Activated CD4-positive, alpha-beta memory T cell treated with anti-CD3 and anti-CD28 coated beads for 36 hours (primary cell): ENCODE results near the gene CALR3. TPM values are rescaled to one million over a fixed set of nuclear protein-coding genes. Genes with fewer than 3 reads are reported as not detected.
"Not testable (repeated sequence)": the region's sequence is repeated elsewhere in the genome, so short reads cannot be mapped to it uniquely, and the experiment has no call there.

Source experiments
- CTCF ChIA-PET: fragments of 350-600 bp; sonication (Branson Sonifier 250); formaldehyde crosslinking; loops from one replicate; lab custom pipeline; 2021; ENCODE audit warnings: antibody characterized with exemption, inconsistent platforms; lab: Charles Lee
- POLR2A ChIA-PET: fragments of 350-600 bp; sonication (Branson Sonifier 250); formaldehyde crosslinking; loops from one replicate; lab custom pipeline; 2021; ENCODE audit warnings: antibody characterized with exemption; lab: Charles Lee
- DNase-seq: peaks from one replicate; pipeline ENCODE4 v3.0.0-alpha.2; 2020
- H3K27ac Mint-ChIP-seq: one replicate; pipeline ENCODE4 v1.8.0; 2021; ENCODE audit warnings: mixed read lengths
- H3K27me3 Mint-ChIP-seq: one replicate; pipeline ENCODE4 v1.8.0; 2021; ENCODE audit warnings: mixed read lengths
- H3K36me3 Mint-ChIP-seq: one replicate; pipeline ENCODE4 v1.8.0; 2021; ENCODE audit warnings: mixed read lengths
- H3K4me1 Mint-ChIP-seq: one replicate; pipeline ENCODE4 v1.8.0; 2021; ENCODE audit warnings: low read depth, mixed read lengths
- H3K4me3 Mint-ChIP-seq: one replicate; pipeline ENCODE4 v1.8.0; 2021; ENCODE audit warnings: mild to moderate bottlenecking, mixed read lengths
- H3K9me3 Mint-ChIP-seq: one replicate; pipeline ENCODE4 v1.8.0; 2021; ENCODE audit warnings: mixed read lengths
- intact Hi-C: fragments of 100-400 bp; cut with micrococcal nuclease; formaldehyde crosslinking; loops from one replicate; pipeline ENCODE4 v1.15.1; 2023
- total RNA-seq, 2 experiments: library from RNA; stranded (reverse); gene quantifications; one replicate each; pipeline ENCODE4 v1.2.3, GENCODE V29; 2021

Gene CALR3, protein sequence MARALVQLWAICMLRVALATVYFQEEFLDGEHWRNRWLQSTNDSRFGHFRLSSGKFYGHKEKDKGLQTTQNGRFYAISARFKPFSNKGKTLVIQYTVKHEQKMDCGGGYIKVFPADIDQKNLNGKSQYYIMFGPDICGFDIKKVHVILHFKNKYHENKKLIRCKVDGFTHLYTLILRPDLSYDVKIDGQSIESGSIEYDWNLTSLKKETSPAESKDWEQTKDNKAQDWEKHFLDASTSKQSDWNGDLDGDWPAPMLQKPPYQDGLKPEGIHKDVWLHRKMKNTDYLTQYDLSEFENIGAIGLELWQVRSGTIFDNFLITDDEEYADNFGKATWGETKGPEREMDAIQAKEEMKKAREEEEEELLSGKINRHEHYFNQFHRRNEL
- not detected for total RNA-seq

GRCh38 chr19:16495982-16496612 is at the start of gene CALR3, which contains the start of gene C19orf44:
CALR3 (minus strand) TSS chr19:16496167; CDS start chr19:16496129, 38 bp downstream.
C19orf44 (plus strand) TSS chr19:16496394; CDS start chr19:16500793, 4,399 bp downstream.
- no peaks in the 10 kb centered on the region for H3K27me3 Mint-ChIP-seq
- ChIA-PET POLR2A (interaction anchor here (1.2 to 1.5 kb wide), 3 partner anchors 89 to 132 kb away, joined by 3 to 4 read pairs (median 3); partner anchors contain the start of gene MED26), CTCF (interaction anchor here (0.5 to 1.0 kb wide), 2 partner anchors 28 to 312 kb away, joined by 3 read pairs; no protein-coding TSS in a partner anchor)
- peak; percentile 99 for DNase-seq
- intact Hi-C loops, result loop anchor here (1.0 to 5.0 kb wide), 6 partner anchors 23 to 299 kb away; partner anchors contain the start of genes AP1M1, CHERP and MED26
- H3K4me1 Mint-ChIP-seq, result peaks cover 17% of the 10 kb centered on the region
- H3K9me3 Mint-ChIP-seq, result no peaks in the 10 kb centered on the region
- H3K4me3 Mint-ChIP-seq, result peak within 1 kb of the TSS; percentile 93
- H3K36me3 Mint-ChIP-seq, result peaks cover 1% of the 10 kb centered on the region
- peak within 1 kb of the TSS; percentile 74 for H3K27ac Mint-ChIP-seq

- POLR2A ChIA-PET, result no interaction called here
- intact Hi-C loops, result loop anchor here (5.0 kb wide), 1 partner anchor 97 kb away; no protein-coding TSS in a partner anchor
- DNase-seq, result no peak
These were observed 48.7 kb upstream of the CALR3 start for GRCh38 chr19:16544473-16545231.

DNA sequence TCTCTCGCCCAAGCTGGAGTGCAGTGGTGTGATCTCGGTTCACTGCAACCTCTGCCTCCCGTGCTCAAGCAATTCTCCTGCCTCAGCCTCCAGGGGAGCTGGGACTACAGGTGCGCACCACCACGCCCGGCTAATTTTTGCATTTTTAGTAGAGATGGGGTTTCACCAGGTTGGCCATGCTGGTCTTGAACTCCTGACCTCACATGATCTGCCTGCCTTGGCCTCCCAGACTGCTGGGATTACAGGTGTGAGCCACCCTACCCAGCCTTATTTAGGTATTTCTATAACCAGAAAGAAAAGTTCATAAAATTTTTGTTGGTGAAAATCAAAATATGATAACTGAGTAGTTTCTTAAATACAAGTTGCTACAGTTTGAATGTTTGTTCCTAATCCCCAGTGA is 47.8 kb upstream of the CALR3 start:
- DNase-seq, H3K9me3 Mint-ChIP-seq, H3K27me3 Mint-ChIP-seq: not testable (repeated sequence)
- Mint-ChIP-seq H3K36me3 (peaks cover 23% of the 10 kb centered on the region), H3K4me1 (peaks cover 48% of the 10 kb centered on the region), H3K27ac (peak overlapping the region; percentile 81), H3K4me3 (peak overlapping the region; percentile 84)
- CTCF ChIA-PET, result interaction anchor here (1.0 kb wide), 1 partner anchor 41 kb away, joined by 3 read pairs; no protein-coding TSS in a partner anchor
- intact Hi-C loops, result loop anchor here (2.0 to 5.0 kb wide), 2 partner anchors 29 to 96 kb away; partner anchors contain the start of gene SLC35E1
- POLR2A ChIA-PET, result interaction anchor here (0.7 to 1.9 kb wide), 5 partner anchors 23 to 120 kb away, joined by 3 to 8 read pairs (median 5); partner anchors contain the start of genes MED26, SMIM7 and TMEM38A

More at GRCh38 chr19:16544473-16545231, 48.7 kb upstream of the CALR3 start:
- no peaks in the 10 kb centered on the region for H3K9me3 Mint-ChIP-seq
- CTCF ChIA-PET, result interaction anchor here (1.7 kb wide), 1 partner anchor 17 kb away, joined by 5 read pairs; no protein-coding TSS in a partner anchor
- peak overlapping the region; percentile 6 for H3K4me3 Mint-ChIP-seq
- H3K27ac Mint-ChIP-seq, result peak overlapping the region; percentile 18
- peaks cover 46% of the 10 kb centered on the region for H3K4me1 Mint-ChIP-seq
- no peaks in the 10 kb centered on the region for H3K27me3 Mint-ChIP-seq
- peaks cover 18% of the 10 kb centered on the region for H3K36me3 Mint-ChIP-seq

- DNase-seq, result peak; percentile 33
- POLR2A ChIA-PET, result interaction anchor here (0.6 to 1.9 kb wide), 9 partner anchors 29 to 357 kb away, joined by 3 to 8 read pairs (median 4); partner anchors contain the start of genes MED26, SLC35E1, SMIM7 and TMEM38A
- Mint-ChIP-seq H3K4me1 (peaks cover 53% of the 10 kb centered on the region), H3K9me3 (no peaks in the 10 kb centered on the region), H3K27me3 (no peaks in the 10 kb centered on the region), H3K27ac (peak overlapping the region; percentile 81), H3K4me3 (peak overlapping the region; percentile 84), H3K36me3 (peaks cover 29% of the 10 kb centered on the region)
- intact Hi-C loops, result loop anchor here (1.0 to 5.0 kb wide), 6 partner anchors 30 to 117 kb away; partner anchors contain the start of genes C19orf44, CALR3, MED26 and SLC35E1
- CTCF ChIA-PET, result interaction anchor here (1.0 kb wide), 1 partner anchor 42 kb away, joined by 3 read pairs; no protein-coding TSS in a partner anchor
These were observed 47.0 kb upstream of the CALR3 start for GRCh38 chr19:16542910-16543472.

GRCh38 chr19:16542045-16542909 is 46.3 kb upstream of the CALR3 start, which contains the start of gene CHERP:
CHERP (minus strand) TSS chr19:16542437; CDS start chr19:16542378, 59 bp downstream.
- Mint-ChIP-seq H3K9me3 (no peaks in the 10 kb centered on the region), H3K27me3 (no peaks in the 10 kb centered on the region), H3K27ac (peak within 1 kb of the TSS; percentile 81), H3K36me3 (peaks cover 35% of the 10 kb centered on the region), H3K4me3 (peak within 1 kb of the TSS; percentile 84), H3K4me1 (peaks cover 53% of the 10 kb centered on the region)
- DNase-seq, result peak; percentile 96
- CTCF ChIA-PET, result interaction anchor here (0.9 to 1.0 kb wide), 2 partner anchors 42 to 46 kb away, joined by 3 read pairs; no protein-coding TSS in a partner anchor
- POLR2A ChIA-PET, result interaction anchor here (0.6 to 1.9 kb wide), 8 partner anchors 30 to 358 kb away, joined by 3 to 8 read pairs (median 4); partner anchors contain the start of genes MED26, SLC35E1, SMIM7 and TMEM38A
- intact Hi-C loops, result loop anchor here (1.0 to 5.0 kb wide), 6 partner anchors 31 to 118 kb away; partner anchors contain the start of genes C19orf44, CALR3, MED26 and SLC35E1

DNA sequence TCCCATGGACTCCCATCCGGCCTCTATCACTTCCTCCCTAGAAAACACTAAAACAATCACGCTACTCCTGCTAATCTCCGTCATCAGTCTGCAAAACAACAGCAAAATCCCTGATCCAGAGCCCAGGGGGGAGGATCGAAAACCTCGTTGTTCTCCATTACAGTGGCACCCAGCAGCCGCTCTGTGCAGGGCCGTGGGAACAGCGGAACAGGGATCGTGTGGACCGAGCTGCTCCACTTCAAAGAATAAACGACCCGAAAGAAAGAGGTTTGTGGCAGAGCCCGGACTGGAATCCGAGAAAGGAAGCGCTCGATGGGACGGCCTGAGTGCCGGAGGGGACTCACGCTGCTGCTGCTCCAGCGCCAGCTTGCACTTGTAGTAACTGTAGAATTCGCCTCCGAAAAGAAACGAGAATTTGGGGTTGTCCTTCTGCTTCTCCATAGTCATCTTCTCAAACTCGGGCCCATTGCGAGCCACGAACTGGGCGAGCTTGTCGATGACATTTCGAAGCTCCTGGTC is 45.6 kb upstream of the CALR3 start:
- ChIA-PET POLR2A (interaction anchor here (1.9 kb wide), 1 partner anchor 86 kb away, joined by 8 read pairs; the partner anchor contains the start of gene MED26), CTCF (interaction anchor here (0.9 kb wide), 1 partner anchor 46 kb away, joined by 3 read pairs; no protein-coding TSS in a partner anchor)
- DNase-seq, result peak; percentile 39
- peaks cover 52% of the 10 kb centered on the region for H3K4me1 Mint-ChIP-seq
- peak overlapping the region; percentile 84 for H3K4me3 Mint-ChIP-seq
- no peaks in the 10 kb centered on the region for H3K27me3 Mint-ChIP-seq
- H3K36me3 Mint-ChIP-seq, result peaks cover 37% of the 10 kb centered on the region
- peak overlapping the region; percentile 77 for H3K27ac Mint-ChIP-seq
- no peaks in the 10 kb centered on the region for H3K9me3 Mint-ChIP-seq
- intact Hi-C loops, result loop anchor here (1.0 to 5.0 kb wide), 6 partner anchors 31 to 119 kb away; partner anchors contain the start of genes C19orf44, CALR3, MED26 and SLC35E1

GRCh38 chr19:16540948-16541347 is 45.0 kb upstream of the CALR3 start:
- CTCF ChIA-PET, result no interaction called here
- H3K36me3 Mint-ChIP-seq, result peaks cover 41% of the 10 kb centered on the region
- peak overlapping the region; percentile 77 for H3K27ac Mint-ChIP-seq
- no peak for DNase-seq
- H3K4me1 Mint-ChIP-seq, result peaks cover 52% of the 10 kb centered on the region
- H3K4me3 Mint-ChIP-seq, result peak overlapping the region; percentile 84
- H3K9me3 Mint-ChIP-seq, result no peaks in the 10 kb centered on the region
- H3K27me3 Mint-ChIP-seq, result no peaks in the 10 kb centered on the region
- intact Hi-C loops, result loop anchor here (5.0 kb wide), 1 partner anchor 94 kb away; no protein-coding TSS in a partner anchor
- POLR2A ChIA-PET, result no interaction called here

DNA sequence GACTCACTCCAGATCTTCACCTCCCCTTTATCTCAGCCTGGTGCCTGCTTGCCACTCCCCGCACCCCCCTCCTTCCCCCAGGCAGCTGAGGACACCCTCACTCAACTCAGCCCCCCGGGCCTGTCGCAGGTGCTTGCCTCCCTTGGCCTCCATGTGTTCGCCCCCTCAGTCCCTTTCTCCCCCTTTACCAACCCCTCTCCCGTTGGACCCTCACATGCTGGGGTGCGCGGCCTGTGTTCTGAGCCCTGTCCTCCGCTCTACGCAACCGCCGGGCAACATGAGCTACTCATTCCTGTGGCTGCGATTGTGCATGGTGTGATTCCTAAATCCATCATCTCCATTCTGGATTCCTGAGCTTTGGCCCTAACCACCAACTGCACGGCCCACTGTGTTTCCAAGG is 41.1 kb upstream of the CALR3 start:
- Mint-ChIP-seq H3K9me3 (no peaks in the 10 kb centered on the region), H3K4me3 (no peak overlapping the region), H3K4me1 (peaks cover 34% of the 10 kb centered on the region), H3K27ac (peak overlapping the region; percentile 38), H3K36me3 (peaks cover 50% of the 10 kb centered on the region), H3K27me3 (no peaks in the 10 kb centered on the region)
- ChIA-PET POLR2A (no interaction called here), CTCF (no interaction called here)
- intact Hi-C loops, result no loop called here
- DNase-seq, result no peak

DNA sequence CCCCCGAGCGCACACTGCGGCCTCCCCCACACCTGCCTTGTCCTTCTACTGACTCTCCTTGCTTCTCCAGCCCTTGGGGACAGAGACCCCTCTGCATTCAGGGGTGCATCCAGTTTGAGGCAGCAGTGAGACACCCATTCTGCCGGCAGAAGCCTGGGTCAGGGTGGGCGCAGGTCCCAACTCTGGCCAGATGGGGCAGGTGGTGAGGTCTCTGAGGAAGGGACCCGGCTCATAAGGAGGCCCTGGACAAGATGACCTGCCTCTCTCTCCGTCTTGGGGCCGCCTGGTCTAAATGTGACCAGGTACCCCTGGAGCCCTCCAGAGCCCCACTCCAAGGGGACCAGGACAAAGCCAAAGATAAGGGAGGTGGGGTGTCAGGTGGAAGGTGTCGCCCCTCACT is 40.2 kb upstream of the CALR3 start:
- POLR2A ChIA-PET, result no interaction called here

More for the DNA sequence above, 40.2 kb upstream of the CALR3 start:
- peaks cover 54% of the 10 kb centered on the region for H3K36me3 Mint-ChIP-seq
- H3K9me3 Mint-ChIP-seq, result no peaks in the 10 kb centered on the region
- H3K4me3 Mint-ChIP-seq, result no peak overlapping the region
- CTCF ChIA-PET, result no interaction called here
- no peak overlapping the region for H3K27ac Mint-ChIP-seq
- intact Hi-C loops, result no loop called here
- peaks cover 30% of the 10 kb centered on the region for H3K4me1 Mint-ChIP-seq
- no peaks in the 10 kb centered on the region for H3K27me3 Mint-ChIP-seq
- no peak for DNase-seq
